K562 (cell line): ENCODE measurements around the gene KCNJ15. TPM values are rescaled to one million over a fixed set of nuclear protein-coding genes. Genes with fewer than 3 reads are reported as not detected.

ENCODE experiments used
- ATAC-seq: fragments of 200-7000 bp; cut with Tn5 transposase; 3 replicates; pipeline ENCODE4 v1.9.1; 2020; ENCODE audit warnings: moderate library complexity
- BruUV-seq: library from RNA; stranded (reverse); fragments of 400-500 nt; replicated peaks from 2 replicates; lab custom pipeline; 2021; lab: Mats Ljungman, UMichigan
- CTCF ChIA-PET: fragments of 300-600 bp; formaldehyde crosslinking; extraction: SDS; loops from one replicate; lab custom pipeline; 2021; ENCODE audit warnings: low intra/inter-chr PET ratio; lab: Yijun Ruan, JAX
- POLR2A ChIA-PET: fragments of 300-600, 350-650 bp; sonication (Branson Sonifier 250); formaldehyde crosslinking; extraction: SDS; loops from one replicate; lab custom pipeline; 2021; ENCODE audit warnings: antibody characterized with exemption, inconsistent platforms; lab: Yijun Ruan, JAX
- DNase-seq, 4 experiments: peaks; one replicate each; pipeline versions ENCODE4 v3.0.0 to v3.0.0-alpha.2; 2011 to 2018; ENCODE audit warnings: low spot score in 3 of 4, mixed read lengths in 3 of 4; ENCODE audit errors: extremely low read depth in 1 of 4
- FAIRE-seq: peaks from 2 replicates; lab custom pipeline; 2011; peaks lifted over from hg19 to GRCh38; lab: Jason Lieb, UNC
- H2AFZ ChIP-seq: 2 replicates; pipeline ENCODE4 v1.6.0; 2011; ENCODE audit warnings: low read depth, low read length, control low read depth, inconsistent platforms
- H3K27ac ChIP-seq: fragments of 200-600 bp; 3 replicates; pipeline ENCODE4 v1.8.0; 2011; ENCODE audit warnings: low read depth, mild to moderate bottlenecking, control low read depth, inconsistent platforms, low read length, moderate library complexity, mixed read lengths; ENCODE audit errors: extremely low read depth
- H3K27me3 ChIP-seq, 2 experiments: fragments of 300-600 bp in 1 of 2; 2 replicates in 1 of 2; 3 replicates in 1 of 2; pipeline versions ENCODE4 v1.6.0 to v1.8.0; 2011; ENCODE audit warnings: inconsistent platforms in 2 of 2, low read length in 2 of 2, mild to moderate bottlenecking in 1 of 2, mixed read lengths in 1 of 2, moderate library complexity in 1 of 2; ENCODE audit not compliant: control insufficient read depth in 2 of 2, insufficient read depth in 2 of 2
- H3K36me3 ChIP-seq: fragments of 300-600 bp; 3 replicates; pipeline ENCODE4 v1.8.0; 2011; ENCODE audit warnings: mild to moderate bottlenecking, low read length, inconsistent platforms; ENCODE audit not compliant: control insufficient read depth, insufficient read depth
- H3K4me1 ChIP-seq, 2 experiments: fragments of 200-600 bp in 1 of 2; replicated peaks in 1 of 2; 2 replicates in 1 of 2; 3 replicates in 1 of 2; pipeline versions ENCODE4 v1.5.1 to v1.8.0; 2011; ENCODE audit warnings: inconsistent platforms in 2 of 2, low read length in 2 of 2, mild to moderate bottlenecking in 1 of 2, mixed read lengths in 1 of 2, moderate library complexity in 1 of 2; ENCODE audit not compliant: control insufficient read depth in 2 of 2, insufficient read depth in 2 of 2
- H3K4me2 ChIP-seq: 2 replicates; pipeline ENCODE4 v1.6.1; 2011; ENCODE audit warnings: low read length, control low read depth, inconsistent platforms, mixed read lengths; ENCODE audit not compliant: insufficient read depth
- H3K4me3 ChIP-seq: fragments of 200-600 bp; sonication (generic), shearing (Covaris generic); 2 replicates; pipeline ENCODE4 v1.5.1; 2016; ENCODE audit warnings: control low read depth, inconsistent platforms
- H3K79me2 ChIP-seq: fragments of 200-600 bp; 3 replicates; pipeline ENCODE4 v1.8.0; 2011; ENCODE audit warnings: low read length, inconsistent platforms; ENCODE audit not compliant: control insufficient read depth, insufficient read depth
- H3K9ac ChIP-seq, 2 experiments: 2 replicates each; pipeline versions ENCODE4 v1.6.0 to v1.6.1; 2011; ENCODE audit warnings: low read depth in 2 of 2, low read length in 2 of 2, control low read depth in 1 of 2, inconsistent platforms in 1 of 2, mild to moderate bottlenecking in 1 of 2, mixed read lengths in 1 of 2; ENCODE audit not compliant: insufficient read depth in 1 of 2
- H3K9me1 ChIP-seq: one replicate; pipeline ENCODE4 v1.6.0; 2011; ENCODE audit warnings: inconsistent platforms, mild to moderate bottlenecking, low read length, moderate library complexity; ENCODE audit not compliant: control insufficient read depth, insufficient read depth
- H3K9me3 ChIP-seq: replicated peaks from 2 replicates; pipeline ENCODE4 v1.5.1; 2011; ENCODE audit warnings: low read depth, low read length, inconsistent platforms; ENCODE audit not compliant: control insufficient read depth, insufficient read depth
- H4K20me1 ChIP-seq: replicated peaks from 2 replicates; pipeline ENCODE4 v1.6.1; 2011; ENCODE audit warnings: low read length, inconsistent platforms, mixed read lengths; ENCODE audit not compliant: control insufficient read depth, insufficient read depth
- C11orf30 ChIP-seq: fragments of 450-650 bp; IDR thresholded peaks from 2 replicates; pipeline ENCODE4 v1.6.1; 2016; ENCODE audit warnings: low read depth, mild to moderate bottlenecking
- L3MBTL2 ChIP-seq: fragments of 450-650 bp; IDR thresholded peaks from 2 replicates; pipeline ENCODE4 v1.6.1; 2016; ENCODE audit warnings: mild to moderate bottlenecking, moderate library complexity
- MAFF ChIP-seq: IDR thresholded peaks from 2 replicates; pipeline ENCODE4 v1.6.1; 2012; ENCODE audit warnings: low read length, improper control_type of control experiment
- MAFG ChIP-seq: fragments of 450-650 bp; conservative IDR thresholded peaks from 2 replicates; pipeline ENCODE4 v1.6.1; 2016; ENCODE audit warnings: missing genetic modification characterization, missing compliant biosample characterization
- MAFK ChIP-seq: IDR thresholded peaks from 2 replicates; pipeline ENCODE4 v1.6.1; 2011; ENCODE audit warnings: low read length, improper control_type of control experiment
- ZFP36 ChIP-seq: fragments of 150-350 bp; IDR thresholded peaks from 2 replicates; pipeline ENCODE4 v1.6.1; 2018; ENCODE audit warnings: low read length, low read depth; ENCODE audit not compliant: partially characterized antibody
- ZNF316 ChIP-seq: fragments of 450-650 bp; IDR thresholded peaks from 2 replicates; pipeline ENCODE4 v1.6.1; 2016
- WGBS: fragments of 100-300 bp; shearing (Covaris generic); methylation state at CpG from one replicate; pipeline ENCODE4 v1.1.6; 2016; ENCODE audit warnings: low coverage, mixed read lengths; ENCODE audit not compliant: insufficient coverage; ENCODE audit errors: missing lambda C conversion rate; 5-methylcytosine and 5-hydroxymethylcytosine counted together
- in situ Hi-C: fragments of 300-500 bp; cut with MboI; formaldehyde crosslinking; loops from 4 replicates; pipeline ENCODE4 v1.15.0; 2018; ENCODE audit warnings: inconsistent platforms, mixed read lengths
- intact Hi-C: fragments of 100-400 bp; cut with micrococcal nuclease; formaldehyde crosslinking; loops from 2 replicates; pipeline ENCODE4 v1.14.2; 2022
- polyA plus RNA-seq, 8 experiments: library from polyadenylated mRNA; depleted of rRNA in 4 of 8; stranded (reverse) in 5 of 8; unstranded in 3 of 8; fragments of >200 nt; fragmentation: Nextera tagmentation in 2 of 8; fragmentation: Illumina TruSeq in 1 of 8; extraction: Ambion mirVana in 2 of 8; extraction: Trizol in 1 of 8; gene quantifications; 2 replicates each; pipeline versions ENCODE4 v1.2.1 to v1.2.3, GENCODE V29; 2011 to 2014; ENCODE audit warnings: inconsistent platforms in 1 of 8, missing spikeins in 1 of 8
- total RNA-seq, 7 experiments: library from RNA; depleted of rRNA in 6 of 7; stranded (reverse); fragments of >200 nt in 6 of 7; fragmentation: Illumina TruSeq in 2 of 7; extraction: Trizol in 2 of 7; gene quantifications; 2 replicates each; pipeline versions ENCODE4 v1.2.1 to v1.2.3, GENCODE V29; 2011 to 2021; ENCODE audit warnings: low replicate concordance in 1 of 7
- TF ChIP-seq, protein P1 (sequence below): fragments of 450-650 bp; IDR thresholded peaks from 2 replicates; pipeline ENCODE4 v1.6.1; 2016; ENCODE audit warnings: mild to moderate bottlenecking, moderate library complexity

Gene KCNJ15
- total and polyA plus RNA-seq, 9 of the 15 experiments (the other 6 are each of a cell fraction or from before 2014, with no cell fraction given) = 0.20 to 3.0 (median 0.72) TPM; not detected in 1

DNA sequence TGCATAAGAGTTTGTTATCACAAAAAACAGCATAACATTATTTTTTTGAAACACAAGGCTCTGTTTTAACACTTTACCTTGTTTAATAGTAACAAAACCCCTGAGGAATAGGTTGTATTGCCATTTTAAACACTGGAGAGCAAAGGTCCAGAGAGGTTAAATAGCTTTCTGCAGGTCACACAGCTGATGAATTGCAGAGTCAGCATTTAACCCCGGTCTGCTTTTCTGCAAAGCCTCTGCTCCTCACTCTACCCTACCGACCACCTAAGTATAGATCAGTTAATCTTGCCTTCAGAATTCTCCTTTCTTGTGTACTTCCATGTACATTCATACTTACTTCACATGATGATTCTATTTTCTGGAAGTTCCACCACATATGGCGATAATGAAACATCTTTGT, 42.0 kb downstream of the KCNJ15 start:
- H3K27ac ChIP-seq = no peak overlapping the region
- no peak for TF ChIP-seq L3MBTL2
- TF ChIP-seq MAFK = peak; percentile 96
- TF ChIP-seq MAFF = peak; percentile 97
- TF ChIP-seq C11orf30 = peak; percentile 87
- TF ChIP-seq ZFP36 = peak; percentile 24
- peak; percentile 93 for TF ChIP-seq MAFG (tag)
- peak; percentile 94 for TF ChIP-seq ZNF316
- TF ChIP-seq, protein P1, sequence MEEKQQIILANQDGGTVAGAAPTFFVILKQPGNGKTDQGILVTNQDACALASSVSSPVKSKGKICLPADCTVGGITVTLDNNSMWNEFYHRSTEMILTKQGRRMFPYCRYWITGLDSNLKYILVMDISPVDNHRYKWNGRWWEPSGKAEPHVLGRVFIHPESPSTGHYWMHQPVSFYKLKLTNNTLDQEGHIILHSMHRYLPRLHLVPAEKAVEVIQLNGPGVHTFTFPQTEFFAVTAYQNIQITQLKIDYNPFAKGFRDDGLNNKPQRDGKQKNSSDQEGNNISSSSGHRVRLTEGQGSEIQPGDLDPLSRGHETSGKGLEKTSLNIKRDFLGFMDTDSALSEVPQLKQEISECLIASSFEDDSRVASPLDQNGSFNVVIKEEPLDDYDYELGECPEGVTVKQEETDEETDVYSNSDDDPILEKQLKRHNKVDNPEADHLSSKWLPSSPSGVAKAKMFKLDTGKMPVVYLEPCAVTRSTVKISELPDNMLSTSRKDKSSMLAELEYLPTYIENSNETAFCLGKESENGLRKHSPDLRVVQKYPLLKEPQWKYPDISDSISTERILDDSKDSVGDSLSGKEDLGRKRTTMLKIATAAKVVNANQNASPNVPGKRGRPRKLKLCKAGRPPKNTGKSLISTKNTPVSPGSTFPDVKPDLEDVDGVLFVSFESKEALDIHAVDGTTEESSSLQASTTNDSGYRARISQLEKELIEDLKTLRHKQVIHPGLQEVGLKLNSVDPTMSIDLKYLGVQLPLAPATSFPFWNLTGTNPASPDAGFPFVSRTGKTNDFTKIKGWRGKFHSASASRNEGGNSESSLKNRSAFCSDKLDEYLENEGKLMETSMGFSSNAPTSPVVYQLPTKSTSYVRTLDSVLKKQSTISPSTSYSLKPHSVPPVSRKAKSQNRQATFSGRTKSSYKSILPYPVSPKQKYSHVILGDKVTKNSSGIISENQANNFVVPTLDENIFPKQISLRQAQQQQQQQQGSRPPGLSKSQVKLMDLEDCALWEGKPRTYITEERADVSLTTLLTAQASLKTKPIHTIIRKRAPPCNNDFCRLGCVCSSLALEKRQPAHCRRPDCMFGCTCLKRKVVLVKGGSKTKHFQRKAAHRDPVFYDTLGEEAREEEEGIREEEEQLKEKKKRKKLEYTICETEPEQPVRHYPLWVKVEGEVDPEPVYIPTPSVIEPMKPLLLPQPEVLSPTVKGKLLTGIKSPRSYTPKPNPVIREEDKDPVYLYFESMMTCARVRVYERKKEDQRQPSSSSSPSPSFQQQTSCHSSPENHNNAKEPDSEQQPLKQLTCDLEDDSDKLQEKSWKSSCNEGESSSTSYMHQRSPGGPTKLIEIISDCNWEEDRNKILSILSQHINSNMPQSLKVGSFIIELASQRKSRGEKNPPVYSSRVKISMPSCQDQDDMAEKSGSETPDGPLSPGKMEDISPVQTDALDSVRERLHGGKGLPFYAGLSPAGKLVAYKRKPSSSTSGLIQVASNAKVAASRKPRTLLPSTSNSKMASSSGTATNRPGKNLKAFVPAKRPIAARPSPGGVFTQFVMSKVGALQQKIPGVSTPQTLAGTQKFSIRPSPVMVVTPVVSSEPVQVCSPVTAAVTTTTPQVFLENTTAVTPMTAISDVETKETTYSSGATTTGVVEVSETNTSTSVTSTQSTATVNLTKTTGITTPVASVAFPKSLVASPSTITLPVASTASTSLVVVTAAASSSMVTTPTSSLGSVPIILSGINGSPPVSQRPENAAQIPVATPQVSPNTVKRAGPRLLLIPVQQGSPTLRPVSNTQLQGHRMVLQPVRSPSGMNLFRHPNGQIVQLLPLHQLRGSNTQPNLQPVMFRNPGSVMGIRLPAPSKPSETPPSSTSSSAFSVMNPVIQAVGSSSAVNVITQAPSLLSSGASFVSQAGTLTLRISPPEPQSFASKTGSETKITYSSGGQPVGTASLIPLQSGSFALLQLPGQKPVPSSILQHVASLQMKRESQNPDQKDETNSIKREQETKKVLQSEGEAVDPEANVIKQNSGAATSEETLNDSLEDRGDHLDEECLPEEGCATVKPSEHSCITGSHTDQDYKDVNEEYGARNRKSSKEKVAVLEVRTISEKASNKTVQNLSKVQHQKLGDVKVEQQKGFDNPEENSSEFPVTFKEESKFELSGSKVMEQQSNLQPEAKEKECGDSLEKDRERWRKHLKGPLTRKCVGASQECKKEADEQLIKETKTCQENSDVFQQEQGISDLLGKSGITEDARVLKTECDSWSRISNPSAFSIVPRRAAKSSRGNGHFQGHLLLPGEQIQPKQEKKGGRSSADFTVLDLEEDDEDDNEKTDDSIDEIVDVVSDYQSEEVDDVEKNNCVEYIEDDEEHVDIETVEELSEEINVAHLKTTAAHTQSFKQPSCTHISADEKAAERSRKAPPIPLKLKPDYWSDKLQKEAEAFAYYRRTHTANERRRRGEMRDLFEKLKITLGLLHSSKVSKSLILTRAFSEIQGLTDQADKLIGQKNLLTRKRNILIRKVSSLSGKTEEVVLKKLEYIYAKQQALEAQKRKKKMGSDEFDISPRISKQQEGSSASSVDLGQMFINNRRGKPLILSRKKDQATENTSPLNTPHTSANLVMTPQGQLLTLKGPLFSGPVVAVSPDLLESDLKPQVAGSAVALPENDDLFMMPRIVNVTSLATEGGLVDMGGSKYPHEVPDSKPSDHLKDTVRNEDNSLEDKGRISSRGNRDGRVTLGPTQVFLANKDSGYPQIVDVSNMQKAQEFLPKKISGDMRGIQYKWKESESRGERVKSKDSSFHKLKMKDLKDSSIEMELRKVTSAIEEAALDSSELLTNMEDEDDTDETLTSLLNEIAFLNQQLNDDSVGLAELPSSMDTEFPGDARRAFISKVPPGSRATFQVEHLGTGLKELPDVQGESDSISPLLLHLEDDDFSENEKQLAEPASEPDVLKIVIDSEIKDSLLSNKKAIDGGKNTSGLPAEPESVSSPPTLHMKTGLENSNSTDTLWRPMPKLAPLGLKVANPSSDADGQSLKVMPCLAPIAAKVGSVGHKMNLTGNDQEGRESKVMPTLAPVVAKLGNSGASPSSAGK = no peak
- no peak for ATAC-seq
- H3K9ac ChIP-seq = no peak overlapping the region
- H4K20me1 ChIP-seq = no peaks in the 10 kb centered on the region
- no peaks in the 10 kb centered on the region for H3K9me3 ChIP-seq
- H3K9me1 ChIP-seq = no peaks in the 10 kb centered on the region
- H3K27me3 ChIP-seq = peaks cover 8 to 21% of the 10 kb centered on the region in 2 experiments; a peak in 4 of 5 replicates
- H3K36me3 ChIP-seq = no peaks in the 10 kb centered on the region
- WGBS = 2% methylated on average over 3 of the region's 3 CpGs
- no peaks in the 10 kb centered on the region for H3K79me2 ChIP-seq
- no peak for FAIRE-seq
- ChIA-PET POLR2A (no interaction called here), CTCF (no interaction called here)
- intact Hi-C loops (no loop called here), in situ Hi-C loops (no loop called here)
- no peak overlapping the region for H3K4me3 ChIP-seq
- no peak for DNase-seq
- H3K4me1 ChIP-seq = peaks cover 0 to under 1% of the 10 kb centered on the region in 2 experiments; a peak in 2 of 5 replicates
- BruUV-seq = no TSS peak
- H2AFZ ChIP-seq = no peak overlapping the region
- no peak overlapping the region for H3K4me2 ChIP-seq
